PC-3 (cell line): ENCODE data around the gene FGD3.

ENCODE experiments used
- CTCF ChIP-seq: fragments of 300-600 bp; sonication (generic); conservative IDR thresholded peaks from 2 replicates; pipeline ENCODE4 v1.5.1; 2017; ENCODE audit warnings: antibody characterized with exemption, low read depth, mild to moderate bottlenecking, low read length
- EZH2 ChIP-seq: fragments of 300-600 bp; sonication (generic); IDR thresholded peaks from one replicate; pipeline ENCODE4 v1.6.1; 2017; ENCODE audit warnings: antibody characterized with exemption, mild to moderate bottlenecking, low read length; ENCODE audit not compliant: unreplicated experiment
- EZH2phosphoT487 ChIP-seq: fragments of 300-600 bp; sonication (generic); IDR thresholded peaks from 2 replicates; pipeline ENCODE4 v1.6.1; 2018; ENCODE audit warnings: mild to moderate bottlenecking, antibody characterized with exemption, low read length, borderline replicate concordance

- TF ChIP-seq CTCF (no peak), EZH2 (no peak), EZH2phosphoT487 (no peak)
Measured at GRCh38 chr9:92992549-92992948, 45.2 kb downstream of the FGD3 start.
